NK-92 (cell line): ENCODE results near the gene CST9L.
"Not testable (repeated sequence)": the region's sequence is repeated elsewhere in the genome, so short reads cannot be mapped to it uniquely, and the experiment has no call there.

Experiments used
- DNase-seq: peaks from one replicate; lab custom pipeline; 2025; ENCODE audit not compliant: unreplicated experiment; lab: John Stamatoyannopoulos, UW

Gene CST9L

DNA sequence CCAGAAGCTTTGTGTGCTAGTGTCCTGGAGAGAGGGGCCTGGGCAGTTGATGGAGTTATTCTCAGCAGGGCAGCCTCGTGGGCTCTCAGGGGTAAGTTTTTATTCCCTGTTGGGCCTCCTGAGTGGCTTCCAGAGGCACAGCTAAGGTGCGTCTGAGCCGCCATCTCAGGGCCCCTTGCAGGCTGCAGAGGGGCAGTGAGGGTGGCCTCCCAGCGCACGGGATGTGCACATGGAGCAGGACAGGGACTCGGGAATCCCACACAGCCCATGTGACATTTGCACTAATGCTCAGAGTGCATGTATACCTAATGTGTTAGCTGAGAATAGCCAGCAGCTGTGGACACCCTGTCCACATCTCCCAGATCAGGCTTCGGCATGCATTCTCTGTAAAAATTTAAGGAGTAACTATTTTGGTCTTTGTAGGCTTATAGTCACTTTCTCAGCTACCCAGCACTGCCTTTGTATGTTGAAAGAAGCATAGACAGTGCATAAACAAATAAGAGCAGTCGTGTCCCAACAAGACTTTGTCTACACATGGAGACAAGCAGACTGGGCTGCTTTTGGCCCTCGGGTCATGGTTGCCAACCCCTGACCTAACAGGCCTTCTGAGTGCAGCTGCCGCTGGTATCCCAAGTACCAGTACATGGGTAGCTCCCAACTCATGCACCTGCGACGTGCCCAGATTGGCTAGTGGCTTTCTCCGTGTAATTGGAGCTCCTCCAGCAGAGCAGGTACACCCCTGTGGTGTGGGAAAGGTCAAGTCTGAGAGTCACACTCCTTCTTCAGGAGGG lies 18.6 kb upstream of the CST9L start:
- no peak for DNase-seq

DNA sequence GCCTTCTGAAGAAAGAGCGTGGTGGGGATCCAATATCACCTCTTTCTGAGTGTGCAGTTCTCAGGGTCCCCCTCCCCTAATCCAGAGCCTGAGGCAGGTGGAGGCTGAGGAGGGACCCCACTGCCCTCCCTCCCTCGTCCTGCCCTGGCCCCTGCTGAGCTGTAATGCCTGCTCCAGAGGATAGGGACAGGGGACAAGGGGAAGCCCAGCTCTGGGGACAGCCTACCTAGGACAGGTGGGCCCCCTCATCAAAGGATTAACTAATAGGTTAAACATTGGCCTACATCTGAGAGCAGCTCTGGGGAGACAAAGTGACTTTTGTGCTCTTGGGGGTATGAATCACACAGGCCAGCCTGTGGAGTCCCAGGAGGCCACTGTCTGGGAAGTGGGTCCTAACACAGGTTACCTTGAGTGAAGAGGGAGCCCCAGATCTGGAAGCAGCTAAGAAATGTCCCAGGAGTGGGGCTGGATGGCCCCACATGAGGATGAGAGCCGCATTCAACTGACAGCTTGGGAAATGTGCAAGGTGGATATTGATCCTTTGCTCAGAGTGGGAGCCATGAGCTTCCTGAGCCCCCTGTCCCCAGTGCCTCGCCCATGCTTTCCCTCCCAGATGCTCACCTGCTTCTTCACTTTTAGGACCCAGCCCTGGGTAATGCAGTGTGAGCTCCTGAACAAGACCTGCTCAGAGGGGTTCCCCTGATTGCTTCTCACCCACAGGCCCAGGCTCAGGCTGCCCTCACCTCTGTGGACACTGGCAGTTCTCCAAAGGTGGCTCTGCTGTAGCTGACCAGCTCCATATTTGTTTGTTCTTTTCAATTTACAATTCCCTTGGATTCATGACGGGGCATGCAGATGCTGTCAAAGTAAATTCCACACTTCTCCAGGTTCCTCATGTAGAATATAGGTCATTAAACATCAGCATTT lies 17.8 kb upstream of the CST9L start:
- DNase-seq, result no peak

DNA sequence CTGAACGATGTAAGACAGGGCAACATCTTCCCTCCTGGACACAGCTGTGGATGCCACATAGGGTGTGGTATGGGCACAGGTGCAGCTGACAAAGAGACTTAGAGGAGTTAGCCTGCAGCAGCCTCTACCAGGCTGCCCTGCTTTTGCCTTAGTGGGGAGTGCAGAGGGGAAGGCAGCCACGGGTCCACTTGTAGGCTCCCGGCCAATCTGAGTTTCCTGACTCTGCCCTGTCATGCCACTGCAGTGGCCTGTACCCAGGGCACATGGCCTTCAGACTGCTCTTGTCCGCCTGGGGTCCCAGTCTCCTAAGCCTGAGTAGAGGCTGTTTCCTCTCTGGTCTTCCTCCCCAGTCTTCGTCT lies 17.1 kb upstream of the CST9L start:
- no peak for DNase-seq

DNA sequence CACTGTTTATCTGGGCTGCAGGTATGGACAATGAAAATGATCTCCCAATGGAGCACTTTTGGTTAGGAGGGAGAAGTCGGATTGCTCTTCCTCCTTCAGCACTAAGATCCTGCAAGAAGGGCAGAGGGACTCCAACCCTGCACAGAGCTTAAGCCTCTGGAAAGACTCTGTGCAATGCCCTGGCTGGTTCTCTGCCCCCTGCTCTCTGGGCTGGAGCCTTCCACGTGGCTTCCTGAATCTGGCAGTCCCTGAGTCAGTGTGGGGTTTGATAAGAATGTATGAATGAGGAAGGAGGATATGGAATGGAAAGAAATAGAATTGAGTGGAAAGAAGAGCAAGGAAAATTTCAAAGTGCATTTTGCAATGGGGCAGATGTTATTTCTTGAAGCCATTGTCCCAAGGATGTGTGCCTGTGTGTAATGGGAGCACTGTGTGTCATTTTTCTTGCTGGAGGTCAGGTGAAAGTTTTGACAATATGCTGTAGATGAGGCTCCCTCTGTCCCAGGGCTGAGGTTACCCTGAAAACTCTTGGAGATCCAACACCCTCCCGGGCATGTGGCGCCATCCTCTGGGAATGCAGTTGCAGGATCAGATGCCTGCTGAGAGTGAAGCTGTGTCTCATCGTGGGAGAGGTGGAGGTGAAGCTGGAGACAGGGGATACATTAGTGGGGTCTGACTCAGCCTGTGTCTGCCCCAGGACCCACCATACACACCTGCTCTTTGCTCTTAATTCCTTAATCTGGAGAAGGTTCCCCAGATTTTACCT lies 16.3 kb upstream of the CST9L start:
- DNase-seq, result no peak

DNA sequence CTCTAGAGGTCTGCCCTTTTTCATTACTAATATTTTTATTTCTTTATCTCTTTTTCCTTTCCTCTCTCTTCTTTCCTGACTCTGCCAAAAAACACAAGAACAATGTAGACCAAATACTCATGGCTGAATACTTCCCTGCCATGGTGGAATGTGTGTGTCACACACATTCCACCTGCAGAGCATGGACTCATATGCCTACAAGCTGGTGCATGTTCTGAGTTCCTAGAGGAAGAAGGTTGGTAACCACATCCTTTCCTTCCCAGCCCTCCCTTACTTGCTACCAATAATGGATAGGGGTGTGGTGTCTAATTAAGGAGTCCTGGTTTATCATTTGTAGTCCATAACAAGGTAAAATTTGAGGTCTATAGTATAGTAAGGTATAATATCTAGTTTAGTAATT lies 15.2 kb upstream of the CST9L start:
- DNase-seq, result no peak

DNA sequence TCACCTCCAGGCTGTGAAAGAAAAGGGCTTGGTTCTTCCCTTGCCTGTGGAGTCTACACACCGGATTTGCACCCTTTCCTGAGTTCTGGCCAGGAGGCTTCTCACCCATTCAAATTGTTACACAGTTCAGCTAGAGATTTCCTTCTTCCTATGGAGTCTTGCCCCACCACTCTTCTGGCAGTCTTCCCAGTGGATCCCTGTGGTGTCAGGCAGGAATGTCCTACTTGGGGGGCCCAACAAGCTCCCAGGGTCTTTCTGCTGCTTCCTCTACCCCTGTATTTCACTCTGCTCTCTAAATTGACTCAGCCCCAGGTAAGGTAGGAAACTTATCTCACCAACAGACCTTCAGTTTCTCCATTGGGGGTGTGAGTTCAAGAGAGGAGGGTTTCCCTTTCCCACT lies 14.0 kb upstream of the CST9L start:
- no peak for DNase-seq

DNA sequence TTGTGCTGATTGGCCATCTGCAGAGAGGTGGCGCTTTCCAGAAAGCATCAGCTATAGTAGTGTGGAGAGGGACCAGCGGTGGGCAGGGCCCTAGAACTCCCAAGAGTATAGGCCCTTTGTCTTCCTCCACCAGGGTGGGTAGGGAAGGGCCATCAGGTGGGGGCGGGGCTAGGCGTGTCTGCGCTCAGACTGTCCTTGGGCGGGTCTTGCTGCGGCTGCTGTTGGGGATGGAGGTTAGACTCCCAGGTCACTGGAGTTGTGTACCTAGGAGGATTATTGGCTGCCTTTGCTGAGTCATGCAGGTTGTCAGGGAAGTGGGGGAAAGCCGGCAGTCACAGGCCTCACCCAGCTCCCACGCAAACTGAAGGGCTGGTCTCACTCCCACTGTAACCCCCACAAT lies 13.5 kb upstream of the CST9L start:
- not testable (repeated sequence) for DNase-seq

DNA sequence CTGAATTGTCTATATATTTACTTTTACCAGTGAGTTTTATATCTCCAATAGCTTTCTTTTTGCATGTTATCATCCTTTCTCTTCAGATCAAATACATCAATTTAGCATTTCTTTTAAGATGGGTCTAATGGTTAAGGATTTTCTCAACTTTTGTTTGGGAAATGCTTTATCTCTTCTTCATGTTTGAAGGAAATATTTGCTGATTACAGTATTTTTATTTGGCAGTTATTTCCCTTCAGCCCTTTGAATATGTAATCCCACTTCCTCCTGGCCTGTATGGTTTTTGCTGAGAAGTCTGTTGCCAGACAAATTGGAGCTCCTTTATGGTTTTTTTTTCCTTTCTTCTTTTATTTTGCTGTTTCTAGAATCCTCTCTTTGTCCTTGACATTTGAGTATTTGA lies 6.7 kb upstream of the CST9L start:
- no peak for DNase-seq

DNA sequence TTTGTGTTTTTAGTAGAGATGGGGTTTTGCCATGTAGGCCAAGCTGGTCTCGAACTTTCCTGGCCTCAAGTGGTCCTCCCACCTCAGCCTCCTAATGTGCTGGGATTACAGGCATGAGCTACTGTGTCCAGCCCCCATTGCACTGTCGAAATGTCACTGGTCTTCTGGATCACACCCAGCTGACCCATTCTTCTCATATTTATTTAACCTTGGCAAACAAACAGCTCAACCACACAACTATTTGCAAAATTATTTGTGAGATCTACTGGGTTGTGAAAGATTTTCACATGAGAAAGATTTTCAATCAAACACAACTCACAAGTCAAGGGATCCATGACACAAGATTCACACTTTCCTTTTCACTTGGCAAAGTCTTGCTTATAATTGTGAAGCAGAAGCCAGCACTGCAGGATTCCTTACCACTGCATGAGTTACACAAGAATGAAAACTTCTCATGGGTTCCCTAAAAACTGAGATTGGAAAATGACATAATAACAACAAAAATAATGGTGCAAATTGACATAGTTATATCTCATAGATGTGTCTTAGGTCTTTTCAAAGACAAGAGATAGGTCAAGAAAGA lies 2.0 kb upstream of the CST9L start:
- DNase-seq, result no peak

DNA sequence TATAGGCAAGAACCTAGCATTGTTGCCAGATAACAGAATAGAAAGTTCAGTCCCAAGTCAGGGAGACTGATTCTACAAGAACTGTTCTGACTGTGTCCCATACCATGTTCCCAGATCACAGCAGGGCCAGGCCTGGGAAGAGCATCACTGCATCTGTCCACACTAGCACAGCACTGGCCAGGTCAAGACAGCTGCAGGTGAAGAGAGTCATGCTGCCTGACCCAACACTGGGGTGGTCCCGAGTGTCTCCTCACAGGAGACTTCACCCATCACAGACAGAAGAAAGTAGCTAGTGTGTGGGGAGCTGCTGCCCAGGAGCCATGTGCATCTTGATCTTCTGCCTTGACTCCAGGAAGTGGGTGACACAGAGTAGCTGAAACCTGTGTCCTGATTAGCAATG lies 1.3 kb upstream of the CST9L start:
- no peak for DNase-seq

DNA sequence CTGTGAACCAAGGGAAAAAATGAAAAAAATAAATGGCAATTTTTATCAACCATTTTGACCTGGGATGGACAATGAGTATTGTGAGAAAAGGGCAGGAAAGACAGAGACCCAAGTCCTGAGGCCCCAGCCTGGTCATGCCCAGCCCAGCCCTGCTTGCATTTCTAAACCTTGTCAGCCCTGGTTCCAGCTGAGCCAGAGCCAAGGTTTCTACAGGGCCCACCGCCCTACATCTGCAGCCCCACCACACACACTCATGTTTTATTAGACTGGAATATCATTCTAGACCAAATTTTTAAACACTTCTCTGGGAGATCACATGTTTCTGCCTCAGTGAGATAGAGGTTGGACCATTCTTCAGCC lies 667 bp upstream of the CST9L start:
- DNase-seq, result no peak

DNA sequence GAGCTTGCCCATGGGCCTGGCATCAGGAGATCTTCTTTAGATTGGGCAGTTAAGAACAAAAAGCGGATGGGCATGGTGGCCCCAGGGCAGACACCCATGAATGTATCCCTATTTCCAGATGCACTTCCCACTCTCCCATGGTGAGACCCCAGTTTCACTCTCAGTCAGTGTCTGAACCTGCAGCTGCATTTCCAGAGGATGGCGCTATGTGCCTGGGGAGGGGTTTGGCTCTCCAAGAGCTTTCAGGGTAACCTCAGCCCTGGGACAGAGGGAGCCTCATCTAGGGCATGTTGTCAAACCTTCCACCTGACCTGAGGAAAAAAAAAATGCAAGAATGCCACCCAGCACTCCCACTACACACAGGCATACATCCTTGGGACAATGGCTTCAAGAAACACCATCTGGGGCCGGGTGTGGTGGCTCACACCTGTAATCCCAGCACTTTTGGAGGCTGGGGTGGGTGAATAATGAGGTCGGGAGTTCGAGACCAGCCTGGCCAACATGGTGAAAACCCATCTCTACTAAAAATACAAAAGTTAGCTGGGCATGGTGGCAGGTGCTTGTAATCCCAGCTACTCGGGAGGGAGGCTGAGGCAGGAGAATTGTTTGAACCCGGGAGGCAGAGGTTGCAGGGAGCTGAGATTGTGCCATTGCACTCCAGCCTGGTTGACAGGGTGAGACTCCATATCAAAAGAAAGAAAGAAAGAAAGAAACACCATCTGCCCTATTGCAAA lies 1.9 kb downstream of the CST9L start:
- no peak for DNase-seq

DNA sequence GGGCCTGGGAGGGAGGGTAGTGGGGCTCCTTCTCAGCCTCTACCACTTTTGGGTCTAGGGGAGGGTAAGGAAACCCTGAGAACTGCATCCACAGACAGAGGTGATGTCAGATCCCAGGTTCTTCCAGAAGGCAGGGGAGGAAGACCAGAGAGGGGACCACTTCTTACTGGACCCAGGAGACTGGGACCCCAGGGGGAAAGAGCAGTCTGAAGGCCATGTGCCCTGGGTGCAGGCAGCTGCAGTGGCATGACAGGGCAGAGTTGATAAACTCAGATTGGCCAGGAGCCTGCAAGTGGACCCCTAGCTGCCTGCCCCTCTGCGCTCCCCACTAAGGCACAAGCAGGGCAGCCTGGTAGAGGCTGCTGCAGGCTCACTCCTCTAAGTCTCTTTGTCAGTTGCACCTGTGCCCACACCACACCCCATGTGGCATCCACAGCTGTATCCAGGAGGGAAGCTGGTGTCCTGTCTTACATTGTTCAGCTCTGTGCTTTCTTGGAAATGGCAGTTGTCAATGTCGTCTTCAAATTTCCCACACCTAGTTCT lies 2.7 kb downstream of the CST9L start:
- DNase-seq, result no peak

DNA sequence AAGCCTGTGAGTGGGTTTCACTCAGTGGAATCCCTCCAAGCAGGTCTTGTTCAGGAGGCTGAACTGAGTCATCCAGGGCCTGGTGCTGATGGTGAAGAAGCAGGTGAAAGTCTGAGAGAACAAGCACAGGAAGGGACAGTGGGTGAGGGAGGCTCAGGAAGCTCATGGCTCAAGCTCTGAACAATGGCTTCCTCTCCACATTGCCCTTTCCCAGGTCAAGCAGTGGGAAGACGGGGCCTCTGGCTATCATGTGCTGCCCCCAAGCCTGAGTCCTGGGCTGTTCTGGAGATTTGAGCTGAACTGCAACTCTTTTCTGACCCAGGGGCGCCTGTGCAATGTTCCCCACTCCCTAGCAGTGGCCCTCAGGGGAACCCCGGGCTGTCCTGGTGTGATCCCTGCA lies 3.4 kb downstream of the CST9L start:
- no peak for DNase-seq

DNA sequence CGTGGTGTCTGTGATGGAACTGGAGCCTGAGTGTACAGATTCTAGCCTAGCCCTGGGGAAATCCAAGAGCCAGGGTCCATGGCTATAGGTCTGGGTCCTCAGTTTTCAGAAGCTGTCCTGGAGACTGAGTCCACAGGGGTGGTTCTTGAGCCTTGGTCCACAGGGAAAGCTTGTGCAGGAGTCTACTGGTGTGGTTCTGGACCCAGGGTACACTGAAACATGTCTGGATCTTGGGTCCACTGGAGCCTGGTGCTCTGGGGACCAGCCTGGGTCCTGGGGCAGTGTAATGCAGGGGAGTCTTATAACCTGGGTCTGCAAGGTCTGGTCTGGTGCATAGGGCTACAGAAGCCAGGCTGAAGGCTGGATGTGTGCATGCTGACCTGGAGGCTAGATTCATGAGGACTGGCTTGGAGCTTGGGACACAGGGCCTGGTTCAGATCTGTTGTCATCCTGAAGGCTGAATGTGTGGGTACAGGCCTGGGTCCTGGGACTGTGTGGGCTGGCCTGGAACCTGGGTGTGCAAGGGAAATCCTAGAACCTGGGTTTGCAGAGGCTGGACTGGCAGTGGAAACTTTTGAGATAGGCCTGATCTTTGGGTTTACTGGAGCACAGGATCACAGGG lies 5.5 kb downstream of the CST9L start:
- no peak for DNase-seq

DNA sequence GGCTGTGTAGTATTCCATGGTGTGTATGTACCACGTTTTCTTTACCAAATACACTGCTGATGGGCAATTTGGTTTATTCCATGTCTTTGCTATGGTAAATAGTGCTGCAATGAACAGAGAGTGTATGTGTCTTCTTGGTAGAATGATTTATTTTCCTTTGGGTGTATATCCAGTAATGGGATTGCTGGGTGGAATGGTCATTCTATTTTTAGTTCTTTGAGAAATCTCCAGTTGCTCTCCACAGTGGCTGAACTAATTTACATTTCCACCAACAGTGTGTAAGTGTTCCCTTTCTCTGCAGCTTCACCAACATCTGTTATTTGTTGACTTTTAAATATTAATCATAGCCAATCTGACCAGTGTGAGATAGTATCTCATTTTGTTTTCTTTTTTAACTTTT lies 13.9 kb downstream of the CST9L start:
- no peak for DNase-seq

DNA sequence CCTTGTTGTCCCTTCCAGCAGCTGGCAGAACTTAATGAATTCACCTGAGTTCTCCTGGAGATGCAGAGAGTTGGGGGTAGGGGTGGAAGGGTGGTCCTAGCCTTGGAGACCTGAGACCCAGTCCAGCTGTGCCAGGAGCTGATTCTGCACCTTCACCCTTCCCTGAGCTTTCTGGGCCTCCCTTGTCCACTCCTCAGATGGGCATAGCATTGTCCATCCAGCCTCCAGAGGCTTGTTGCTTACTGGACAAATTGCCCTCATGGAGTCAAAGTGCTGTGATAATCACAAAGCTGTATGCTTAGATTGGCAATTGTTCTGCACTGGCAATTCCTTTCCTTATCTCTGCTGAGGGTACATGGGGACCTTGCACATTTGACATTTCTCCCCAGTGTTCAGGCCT lies 16.5 kb downstream of the CST9L start:
- no peak for DNase-seq

DNA sequence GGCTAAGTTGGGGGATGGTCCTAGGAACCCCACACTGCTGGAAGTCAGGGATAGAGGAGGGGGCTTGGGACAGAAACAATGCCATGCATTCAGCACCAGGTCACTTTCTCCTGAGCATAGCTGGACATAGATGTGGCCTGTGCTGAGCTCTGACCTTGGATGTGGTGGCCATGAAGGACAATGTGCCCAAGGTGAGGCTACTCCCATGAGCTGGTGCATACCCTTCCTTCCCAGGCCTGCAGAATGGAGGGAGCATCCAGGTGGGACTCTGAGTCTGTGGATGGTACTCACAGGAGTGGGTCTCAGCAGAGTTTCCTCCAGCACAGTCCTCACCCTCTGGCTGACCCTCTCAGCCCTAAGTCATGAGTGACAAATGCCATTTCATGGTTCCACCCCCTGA lies 16.9 kb downstream of the CST9L start:
- DNase-seq, result no peak

DNA sequence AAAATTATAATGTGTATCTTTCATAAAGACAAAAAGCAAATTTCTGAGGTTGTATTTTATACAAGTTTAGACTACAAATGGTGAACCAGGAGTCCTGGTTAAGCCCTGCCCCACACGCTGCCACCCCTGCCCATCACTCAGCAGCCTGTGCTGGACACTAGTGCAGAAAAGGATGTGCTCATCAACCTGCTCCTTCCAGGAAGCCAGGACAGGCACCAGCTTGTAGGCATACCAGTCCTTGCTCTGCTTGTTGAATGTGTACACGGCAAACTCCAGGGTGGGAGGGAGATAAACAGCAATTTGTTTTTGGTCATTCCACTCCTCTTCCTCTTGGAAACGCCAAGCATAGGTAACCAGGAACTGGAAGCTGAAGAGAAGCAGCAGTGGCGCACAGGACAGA lies 18.1 kb downstream of the CST9L start:
- DNase-seq, result no peak

DNA sequence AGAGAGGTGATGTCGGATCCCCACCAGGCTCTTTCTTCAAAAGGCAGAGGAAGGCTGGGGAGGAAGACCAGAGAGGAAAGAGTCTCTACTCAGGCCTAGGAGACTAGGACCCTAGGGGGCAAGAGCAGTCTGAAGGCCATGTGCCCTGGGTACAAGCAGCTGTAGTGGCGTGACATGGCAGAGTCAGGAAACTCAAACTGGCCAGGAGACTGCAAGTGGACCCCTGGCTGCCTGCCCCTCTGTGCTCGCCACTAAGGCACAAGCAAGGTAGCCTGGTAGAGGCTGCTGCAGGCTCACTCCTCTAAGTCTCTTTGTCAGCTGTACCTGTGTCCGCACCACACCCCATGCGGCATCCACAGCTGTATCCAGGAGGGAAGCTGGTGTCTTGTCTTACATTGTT lies 19.9 kb downstream of the CST9L start:
- no peak for DNase-seq
